KMS-11 (cell line): ENCODE data around the gene EHBP1L1.

Source experiments
- H2AFZ ChIP-seq: fragments of 200-600 bp; sonication (generic); 2 replicates; pipeline ENCODE4 v1.6.1; 2016; ENCODE audit warnings: antibody characterized with exemption, mixed run types, low read depth
- H3K27ac ChIP-seq: fragments of 200-600 bp; sonication (generic); 2 replicates; pipeline ENCODE4 v1.6.1; 2016; ENCODE audit warnings: mild to moderate bottlenecking, mixed run types
- H3K27me3 ChIP-seq: fragments of 200-600 bp; sonication (generic); 2 replicates; pipeline ENCODE4 v1.6.1; 2017; ENCODE audit warnings: mild to moderate bottlenecking, low read depth, mixed run types, moderate library complexity; ENCODE audit not compliant: insufficient read depth
- H3K36me3 ChIP-seq: fragments of 200-600 bp; sonication (generic); 2 replicates; pipeline ENCODE4 v1.6.1; 2017; ENCODE audit warnings: mild to moderate bottlenecking, mixed run types; ENCODE audit not compliant: insufficient read depth
- H3K4me1 ChIP-seq: fragments of 200-600 bp; sonication (generic); 2 replicates; pipeline ENCODE4 v1.6.1; 2016; ENCODE audit warnings: mild to moderate bottlenecking, low read depth, mixed run types; ENCODE audit not compliant: poor library complexity, severe bottlenecking
- H3K4me2 ChIP-seq: fragments of 200-600 bp; sonication (generic); 2 replicates; pipeline ENCODE4 v1.7.0; 2016; ENCODE audit warnings: mild to moderate bottlenecking, mixed run types
- H3K4me3 ChIP-seq: fragments of 200-600 bp; sonication (generic); IDR thresholded peaks from 2 replicates; pipeline ENCODE4 v1.6.1; 2017; ENCODE audit warnings: low read depth, low read length, mixed read lengths; ENCODE audit not compliant: insufficient read depth
- H3K79me2 ChIP-seq: fragments of 200-600 bp; sonication (generic); 2 replicates; pipeline ENCODE4 v1.6.1; 2016; ENCODE audit warnings: low read depth, mixed run types; ENCODE audit not compliant: insufficient read depth
- H3K9ac ChIP-seq: fragments of 200-600 bp; sonication (generic); 2 replicates; pipeline ENCODE4 v1.6.1; 2016; ENCODE audit warnings: mild to moderate bottlenecking, mixed run types
- H4K20me1 ChIP-seq: fragments of 200-600 bp; sonication (generic); 2 replicates; pipeline ENCODE4 v1.6.1; 2016; ENCODE audit warnings: mild to moderate bottlenecking, mixed run types; ENCODE audit not compliant: insufficient read depth
- CTCF ChIP-seq: fragments of 200-600 bp; sonication (generic); conservative IDR thresholded peaks from 2 replicates; pipeline ENCODE4 v1.6.1; 2017; ENCODE audit warnings: low read depth, mild to moderate bottlenecking, antibody characterized with exemption, low read length, moderate library complexity, mixed read lengths

Gene EHBP1L1

DNA sequence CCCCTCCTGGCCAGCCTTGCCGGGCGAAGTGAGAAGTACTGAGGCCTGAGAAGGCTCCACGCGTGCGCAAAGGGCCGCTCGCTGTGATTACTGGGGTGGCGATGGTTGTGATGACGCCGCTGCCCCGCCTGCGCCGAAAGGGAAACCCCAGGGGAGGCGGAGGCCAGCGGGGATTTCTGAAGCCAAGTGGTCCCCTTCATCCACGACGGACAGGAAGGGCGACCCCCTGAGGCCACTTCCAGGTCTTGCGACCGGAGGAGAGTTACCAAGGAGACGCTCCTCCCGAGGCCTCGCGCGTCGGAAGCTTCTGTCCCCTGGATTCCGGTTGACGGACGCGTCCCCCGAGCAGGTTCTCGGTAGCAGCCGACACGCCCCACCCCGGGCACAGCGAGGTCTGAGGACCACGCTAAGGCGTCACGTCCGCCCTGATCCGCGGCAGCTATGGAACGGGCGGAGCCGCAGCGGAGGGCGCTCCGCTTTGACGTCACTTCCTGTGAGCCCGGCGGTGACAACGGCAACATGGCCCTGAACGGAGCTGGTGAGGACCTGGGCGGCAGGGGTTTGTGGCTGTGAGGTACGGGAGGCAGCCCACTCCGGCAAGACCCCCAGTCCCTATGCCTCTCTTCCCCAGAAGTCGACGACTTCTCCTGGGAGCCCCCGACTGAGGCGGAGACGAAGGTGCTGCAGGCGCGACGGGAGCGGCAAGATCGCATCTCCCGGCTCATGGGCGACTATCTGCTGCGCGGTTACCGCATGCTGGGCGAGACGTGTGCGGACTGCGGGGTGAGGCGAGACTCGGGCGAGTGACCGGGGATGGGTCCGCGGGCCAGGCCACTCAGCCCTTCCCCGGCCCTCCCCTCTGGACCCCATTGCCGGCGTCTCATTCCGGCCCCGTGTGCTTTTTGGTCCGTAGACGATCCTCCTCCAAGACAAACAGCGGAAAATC is 5.6 kb upstream of the EHBP1L1 start, which contains the start of gene ZNRD2:
ZNRD2 (plus strand) TSS at position 505 of the 946 bp plus-strand sequence; CDS start at position 520, 15 bp downstream.
- Histone ChIP-seq H3K27ac (peak within 1 kb of the TSS; percentile 84), H3K4me1 (peaks cover 48% of the 10 kb centered on the region), H3K4me2 (peak within 1 kb of the TSS; percentile 88), H3K36me3 (no peaks in the 10 kb centered on the region), H3K79me2 (peaks cover 50% of the 10 kb centered on the region), H3K4me3 (no peak within 1 kb of the TSS), H2AFZ (peak within 1 kb of the TSS; percentile 89), H4K20me1 (no peaks in the 10 kb centered on the region), H3K9ac (peak within 1 kb of the TSS; percentile 72), H3K27me3 (no peaks in the 10 kb centered on the region)
- peak; percentile 44; the same call in 1 of the 2 replicates for TF ChIP-seq CTCF

DNA sequence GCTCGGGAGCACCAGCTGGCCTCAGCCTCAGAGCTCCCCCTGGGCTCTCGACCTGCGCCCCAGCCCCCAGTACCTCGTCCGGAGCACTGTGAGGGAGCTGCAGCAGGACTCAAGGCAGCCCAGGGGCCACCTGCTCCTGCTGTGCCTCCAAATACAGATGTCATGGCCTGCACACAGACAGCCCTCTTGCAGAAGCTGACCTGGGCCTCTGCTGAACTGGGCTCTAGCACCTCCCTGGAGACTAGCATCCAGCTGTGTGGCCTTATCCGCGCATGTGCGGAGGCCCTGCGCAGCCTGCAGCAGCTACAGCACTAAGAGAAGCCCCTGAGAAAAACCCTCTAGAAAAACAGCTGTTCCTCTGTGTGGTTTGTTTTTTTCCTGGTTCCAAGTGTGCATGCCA is 4.4 kb upstream of the EHBP1L1 start:
- peak overlapping the region; percentile 27; the same call in 1 of the 2 replicates for H3K27ac ChIP-seq
- no peak overlapping the region; the same call in 1 of the 2 replicates for H3K9ac ChIP-seq
- no peak for TF ChIP-seq CTCF
- H3K36me3 ChIP-seq = no peaks in the 10 kb centered on the region
- H3K4me3 ChIP-seq = no peak overlapping the region
- H3K4me2 ChIP-seq = peak overlapping the region; percentile 84
- H3K4me1 ChIP-seq = peaks cover 44% of the 10 kb centered on the region
- no peaks in the 10 kb centered on the region for H3K27me3 ChIP-seq
- no peaks in the 10 kb centered on the region for H4K20me1 ChIP-seq
- H3K79me2 ChIP-seq = peaks cover 54% of the 10 kb centered on the region
- H2AFZ ChIP-seq = no peak overlapping the region

DNA sequence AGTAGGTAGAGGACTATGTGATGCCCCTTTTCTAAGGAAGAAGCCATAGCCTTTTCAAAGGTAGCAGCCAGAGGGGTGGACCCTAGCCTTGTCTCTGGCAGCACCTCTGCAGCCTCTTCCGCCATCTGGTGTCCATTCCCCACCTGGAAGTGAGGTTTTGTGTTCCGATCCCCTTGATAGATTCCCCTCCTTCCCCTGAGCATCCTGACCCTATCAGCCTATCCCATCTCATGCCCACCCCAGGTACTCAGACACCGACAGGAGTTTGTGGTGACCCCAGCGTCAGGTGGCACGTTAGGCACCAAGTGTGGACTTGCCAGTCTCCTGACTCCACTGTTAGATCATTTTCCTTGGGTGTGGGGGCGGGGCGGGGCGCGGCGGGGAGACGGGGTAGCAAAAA is 3.9 kb upstream of the EHBP1L1 start:
- Histone ChIP-seq H2AFZ (no peak overlapping the region), H3K79me2 (peaks cover 54% of the 10 kb centered on the region), H3K4me2 (peak overlapping the region; percentile 84), H3K27ac (peak overlapping the region; percentile 27; the same call in 1 of the 2 replicates), H3K4me1 (peaks cover 44% of the 10 kb centered on the region), H3K4me3 (no peak overlapping the region), H4K20me1 (no peaks in the 10 kb centered on the region), H3K36me3 (no peaks in the 10 kb centered on the region), H3K9ac (no peak overlapping the region), H3K27me3 (no peaks in the 10 kb centered on the region)
- peak; percentile 35; the same call in 1 of the 2 replicates for TF ChIP-seq CTCF

GRCh38 chr11:65572356-65573051 is 3.3 kb upstream of the EHBP1L1 start, which contains the start of gene FAM89B:
FAM89B (plus strand) TSS chr11:65572538; CDS start chr11:65572670, 132 bp downstream.
- Histone ChIP-seq H3K4me3 (no peak within 1 kb of the TSS), H3K4me1 (peaks cover 42% of the 10 kb centered on the region), H3K79me2 (peaks cover 54% of the 10 kb centered on the region), H4K20me1 (no peaks in the 10 kb centered on the region), H3K4me2 (peak within 1 kb of the TSS; percentile 95), H3K9ac (peak within 1 kb of the TSS; percentile 44; the same call in 1 of the 2 replicates), H3K36me3 (no peaks in the 10 kb centered on the region), H3K27ac (peak within 1 kb of the TSS; percentile 63; the same call in 1 of the 2 replicates), H3K27me3 (no peaks in the 10 kb centered on the region), H2AFZ (no peak within 1 kb of the TSS)
- TF ChIP-seq CTCF = no peak
